HepG2 (cell line): ENCODE data around the gene POLN. TPM values are rescaled to one million over a fixed set of nuclear protein-coding genes. Genes with fewer than 3 reads are reported as not detected.

Experiments used
- AGO2 ChIP-seq: fragments of 200-400 bp; formaldehyde crosslinking; optimal IDR thresholded peaks from 2 replicates; pipeline ENCODE3; 2017; ENCODE audit warnings: mild to moderate bottlenecking, low read depth, low read length, moderate library complexity
- ATRX ChIP-seq: sonication (generic); formaldehyde crosslinking; IDR thresholded peaks from 2 replicates; pipeline ENCODE4 v1.4.0; 2020; ENCODE audit warnings: missing genetic modification reagents, borderline replicate concordance
- CBFB ChIP-seq: sonication (generic); formaldehyde crosslinking; IDR thresholded peaks from 2 replicates; pipeline ENCODE4 v1.4.0; 2020; ENCODE audit warnings: missing genetic modification reagents
- EED ChIP-seq: sonication (generic); formaldehyde crosslinking; IDR thresholded peaks from 2 replicates; pipeline ENCODE4 v1.5.0; 2020; ENCODE audit warnings: mild to moderate bottlenecking, missing genetic modification reagents
- HDAC2 ChIP-seq: sonication (generic); formaldehyde crosslinking; IDR thresholded peaks from 2 replicates; pipeline ENCODE4 v1.4.0; 2020; ENCODE audit warnings: missing genetic modification reagents
- IRF1 ChIP-seq: sonication (generic); formaldehyde crosslinking; IDR thresholded peaks from 2 replicates; pipeline ENCODE4 v1.4.0; 2020; ENCODE audit warnings: low read depth, mild to moderate bottlenecking, missing genetic modification reagents
- MEIS1 ChIP-seq: sonication (generic); formaldehyde crosslinking; IDR thresholded peaks from 2 replicates; pipeline ENCODE4 v1.9.0; 2021; ENCODE audit warnings: mild to moderate bottlenecking, missing genetic modification reagents, moderate library complexity, borderline replicate concordance
- MIXL1 ChIP-seq: IDR thresholded peaks from 2 replicates; pipeline ENCODE4 v1.6.1; 2016
- NFYC ChIP-seq: IDR thresholded peaks from 2 replicates; pipeline ENCODE4 v1.6.1; 2016; ENCODE audit warnings: missing genetic modification reagents, missing compliant biosample characterization
- PLSCR1 ChIP-seq: sonication (generic); formaldehyde crosslinking; IDR thresholded peaks from 2 replicates; pipeline ENCODE4 v1.5.0; 2020; ENCODE audit warnings: missing genetic modification reagents, mild to moderate bottlenecking, borderline replicate concordance
- RBM22 ChIP-seq: fragments of 200-400 bp; formaldehyde crosslinking; optimal IDR thresholded peaks from 2 replicates; pipeline ENCODE3; 2017; ENCODE audit warnings: mild to moderate bottlenecking, low read length, moderate library complexity
- REL ChIP-seq: sonication (generic); formaldehyde crosslinking; conservative IDR thresholded peaks from 2 replicates; pipeline ENCODE4 v1.8.0; 2022; ENCODE audit warnings: mild to moderate bottlenecking, missing genetic modification reagents, moderate library complexity
- TEF ChIP-seq: sonication (generic); formaldehyde crosslinking; IDR thresholded peaks from 2 replicates; pipeline ENCODE4 v1.5.0; 2020; ENCODE audit warnings: missing genetic modification reagents
- ZBTB14 ChIP-seq: sonication (generic); formaldehyde crosslinking; IDR thresholded peaks from 2 replicates; pipeline ENCODE4 v1.4.0; 2020; ENCODE audit warnings: missing genetic modification reagents
- ZBTB42 ChIP-seq: sonication (generic); formaldehyde crosslinking; IDR thresholded peaks from 2 replicates; pipeline ENCODE4 v1.5.0; 2020; ENCODE audit warnings: mild to moderate bottlenecking, missing genetic modification reagents
- ZBTB46 ChIP-seq: sonication (generic); formaldehyde crosslinking; IDR thresholded peaks from 2 replicates; pipeline ENCODE4 v1.4.0; 2020; ENCODE audit warnings: mild to moderate bottlenecking, missing genetic modification reagents, borderline replicate concordance
- ZFY ChIP-seq: sonication (generic); formaldehyde crosslinking; IDR thresholded peaks from 2 replicates; pipeline ENCODE4 v1.4.0; 2020; ENCODE audit warnings: missing genetic modification reagents
- ZKSCAN8 ChIP-seq: IDR thresholded peaks from 2 replicates; pipeline ENCODE4 v1.6.1; 2016; ENCODE audit warnings: borderline replicate concordance, missing genetic modification reagents, missing compliant biosample characterization
- ZNF512B ChIP-seq: sonication (generic); formaldehyde crosslinking; IDR thresholded peaks from 2 replicates; pipeline ENCODE4 v1.5.1; 2020; ENCODE audit warnings: missing genetic modification reagents, mild to moderate bottlenecking, borderline replicate concordance
- ZNF615 ChIP-seq: sonication (generic); formaldehyde crosslinking; IDR thresholded peaks from 2 replicates; pipeline ENCODE4 v1.5.0; 2020; ENCODE audit warnings: mild to moderate bottlenecking, missing genetic modification reagents, borderline replicate concordance
- ZSCAN21 ChIP-seq: sonication (generic); formaldehyde crosslinking; IDR thresholded peaks from 2 replicates; pipeline ENCODE4 v1.8.0; 2022; ENCODE audit warnings: mild to moderate bottlenecking, missing genetic modification reagents, moderate library complexity, borderline replicate concordance
- polyA plus RNA-seq, 8 experiments: library from polyadenylated mRNA; depleted of rRNA in 3 of 8; stranded (reverse) in 7 of 8; unstranded in 1 of 8; fragments of >200 nt; fragmentation: Illumina TruSeq in 4 of 8; extraction: Trizol in 4 of 8; gene quantifications; 2 replicates each; pipeline versions ENCODE4 v1.2.1 to v1.2.3, GENCODE V29; 2011 to 2016; ENCODE audit warnings: low read depth in 4 of 8, missing spikeins in 1 of 8, mixed read lengths in 1 of 8; ENCODE audit not compliant: insufficient read depth in 1 of 8
- total RNA-seq, 5 experiments: library from RNA; depleted of rRNA; stranded (reverse); fragments of >200 nt; fragmentation: Illumina TruSeq; extraction: Trizol; gene quantifications; 2 replicates each; pipeline ENCODE4 v1.2.3, GENCODE V29; 2016; ENCODE audit warnings: low read depth in 1 of 5

POLN gene
- total and polyA plus RNA-seq, 2 of the 13 experiments (the other 11 are each of a cell fraction or from before 2014, with no cell fraction given): 0.93 to 1.5 TPM

GRCh38 chr4:2071252-2071911 is 170.5 kb downstream of the POLN start (continued):
- TF ChIP-seq ATRX (CRISPR knock-in tag) (no peak), TEF (CRISPR knock-in tag) (no peak), ZKSCAN8 (no peak), ZBTB42 (CRISPR knock-in tag) (no peak), ZNF512B (CRISPR knock-in tag) (0 out of 2 replicates have a peak, but pooled peaks have one; percentile 12), MEIS1 (CRISPR knock-in tag) (no peak), PLSCR1 (CRISPR knock-in tag) (no peak), ZBTB14 (CRISPR knock-in tag) (no peak), HDAC2 (no peak; the same call in 1 of the 2 replicates), NFYC (CRISPR knock-in tag) (no peak), MIXL1 (CRISPR knock-in tag) (no peak), ZSCAN21 (CRISPR knock-in tag) (no peak), RBM22 (no peak), CBFB (no peak), IRF1 (CRISPR knock-in tag) (no peak), REL (CRISPR knock-in tag) (no peak), ZNF615 (CRISPR knock-in tag) (no peak), ZFY (CRISPR knock-in tag) (peak; percentile 37; the same call in 1 of the 2 replicates), EED (CRISPR knock-in tag) (no peak), AGO2 (peak; percentile 12), ZBTB46 (CRISPR knock-in tag) (no peak)
